ENCODE results near the gene KANSL3.

Gene KANSL3

GRCh38 chr2:96551605-96552314 is 86.4 kb downstream of the KANSL3 start:
- DNase-seq = no peak
- in situ Hi-C loops (cut with HindIII; ENCODE audit: low pct_ligation_motif_present, low pct_unique_long_range_greater_than_20kb, low sequenced_read_pairs) = no loop called here

GRCh38 chr2:96550787-96551604 is 87.1 kb downstream of the KANSL3 start:
- DNase-seq = no peak
- in situ Hi-C loops (cut with HindIII; ENCODE audit: low pct_ligation_motif_present, low pct_unique_long_range_greater_than_20kb, low sequenced_read_pairs) = no loop called here

- DNase-seq = no peak
- in situ Hi-C loops (cut with HindIII; ENCODE audit: low pct_ligation_motif_present, low pct_unique_long_range_greater_than_20kb, low sequenced_read_pairs) = no loop called here
Measured at GRCh38 chr2:96549967-96550786, 87.9 kb downstream of the KANSL3 start.

GRCh38 chr2:96549466-96549785 is 88.7 kb downstream of the KANSL3 start:
- in situ Hi-C loops (cut with HindIII; ENCODE audit: low pct_ligation_motif_present, low pct_unique_long_range_greater_than_20kb, low sequenced_read_pairs) = no loop called here
- no peak for DNase-seq

- no peak for DNase-seq
- in situ Hi-C loops (cut with HindIII; ENCODE audit: low pct_ligation_motif_present, low pct_unique_long_range_greater_than_20kb, low sequenced_read_pairs) = no loop called here
Measured at GRCh38 chr2:96548558-96549465, 89.3 kb downstream of the KANSL3 start.

- no peak for DNase-seq
- in situ Hi-C loops (cut with HindIII; ENCODE audit: low pct_ligation_motif_present, low pct_unique_long_range_greater_than_20kb, low sequenced_read_pairs) = no loop called here
Measured at GRCh38 chr2:96547731-96548171, 90.4 kb downstream of the KANSL3 start.

- DNase-seq = no peak
- in situ Hi-C loops (cut with HindIII; ENCODE audit: low pct_ligation_motif_present, low pct_unique_long_range_greater_than_20kb, low sequenced_read_pairs) = no loop called here
Measured at GRCh38 chr2:96547203-96547641, 90.9 kb downstream of the KANSL3 start.

- no peak for DNase-seq
- in situ Hi-C loops (cut with HindIII; ENCODE audit: low pct_ligation_motif_present, low pct_unique_long_range_greater_than_20kb, low sequenced_read_pairs) = no loop called here
Measured at GRCh38 chr2:96546797-96547196, 91.3 kb downstream of the KANSL3 start.

GRCh38 chr2:96546321-96546720 is 91.8 kb downstream of the KANSL3 start:
- in situ Hi-C loops (cut with HindIII; ENCODE audit: low pct_ligation_motif_present, low pct_unique_long_range_greater_than_20kb, low sequenced_read_pairs) = no loop called here

More at GRCh38 chr2:96546321-96546720, 91.8 kb downstream of the KANSL3 start:
- DNase-seq = no peak
